ENCODE data around the gene TMED3.

TMED3 gene

GRCh38 chr15:79310985-79311900 lies at the start of gene TMED3:
TSS of gene TMED3 (plus strand) at chr15:79311112. CDS start at chr15:79311250, 138 bp downstream.
- peak; percentile 56 for DNase-seq (ENCODE audit: low read depth)

GRCh38 chr15:79261836-79262235 lies 49.1 kb upstream of the TMED3 start:
- DNase-seq (ENCODE audit: low read depth): no peak

- DNase-seq (ENCODE audit: low read depth): no peak
These were observed 45.7 kb upstream of the TMED3 start for GRCh38 chr15:79265167-79265566.

- no peak for DNase-seq (ENCODE audit: low read depth)
These were observed 44.8 kb upstream of the TMED3 start for GRCh38 chr15:79265987-79266579.

DNA sequence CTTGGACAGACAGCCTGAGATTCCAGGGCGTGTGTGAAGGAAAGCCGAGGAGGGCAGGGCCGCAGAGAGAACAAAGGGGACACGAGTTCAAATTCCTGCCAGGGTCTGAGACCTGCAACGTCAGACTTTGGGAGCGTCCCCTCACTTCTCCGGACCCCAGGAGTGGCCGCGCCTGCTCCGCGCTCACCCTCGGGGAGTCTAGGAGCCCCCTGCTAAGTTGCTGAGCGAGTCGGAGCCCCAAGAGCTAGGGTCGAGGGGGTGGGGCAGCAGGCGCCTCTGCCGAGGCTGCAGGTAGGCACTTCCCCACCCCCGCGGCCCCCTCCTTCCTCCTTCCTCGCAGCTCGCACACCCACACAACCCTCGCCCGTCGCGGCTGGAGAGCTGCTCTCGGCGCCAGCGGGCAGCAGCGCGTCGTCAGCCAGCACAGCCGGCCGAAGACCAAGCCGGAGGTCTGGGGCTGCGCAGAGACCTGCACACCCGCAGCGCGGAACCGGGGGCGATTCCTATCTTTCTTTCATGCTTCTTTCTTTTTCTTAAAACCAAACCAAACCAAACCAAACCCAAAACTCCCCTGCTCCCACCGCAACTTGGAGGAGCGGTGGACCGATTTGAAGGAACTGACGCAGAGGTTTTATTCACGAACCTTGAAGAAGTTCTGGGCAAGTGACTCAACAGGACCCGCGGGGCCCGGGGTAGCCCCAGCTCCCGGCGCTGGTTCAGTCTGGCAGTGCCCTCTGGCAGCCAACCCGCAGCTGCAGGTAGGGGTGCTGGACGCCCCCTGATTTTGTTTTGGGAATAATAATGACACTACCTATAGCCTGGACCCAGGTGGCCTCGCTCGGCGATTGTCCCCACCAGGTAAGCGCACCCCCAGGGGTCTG lies 28.3 kb upstream of the TMED3 start, which contains the start of gene ANKRD34C:
Gene ANKRD34C (plus strand): TSS at position 352 of the 881 bp plus-strand sequence. CDS start 10,563 bp downstream, outside the sequence.
- DNase-seq (ENCODE audit: low read depth): no peak

DNA sequence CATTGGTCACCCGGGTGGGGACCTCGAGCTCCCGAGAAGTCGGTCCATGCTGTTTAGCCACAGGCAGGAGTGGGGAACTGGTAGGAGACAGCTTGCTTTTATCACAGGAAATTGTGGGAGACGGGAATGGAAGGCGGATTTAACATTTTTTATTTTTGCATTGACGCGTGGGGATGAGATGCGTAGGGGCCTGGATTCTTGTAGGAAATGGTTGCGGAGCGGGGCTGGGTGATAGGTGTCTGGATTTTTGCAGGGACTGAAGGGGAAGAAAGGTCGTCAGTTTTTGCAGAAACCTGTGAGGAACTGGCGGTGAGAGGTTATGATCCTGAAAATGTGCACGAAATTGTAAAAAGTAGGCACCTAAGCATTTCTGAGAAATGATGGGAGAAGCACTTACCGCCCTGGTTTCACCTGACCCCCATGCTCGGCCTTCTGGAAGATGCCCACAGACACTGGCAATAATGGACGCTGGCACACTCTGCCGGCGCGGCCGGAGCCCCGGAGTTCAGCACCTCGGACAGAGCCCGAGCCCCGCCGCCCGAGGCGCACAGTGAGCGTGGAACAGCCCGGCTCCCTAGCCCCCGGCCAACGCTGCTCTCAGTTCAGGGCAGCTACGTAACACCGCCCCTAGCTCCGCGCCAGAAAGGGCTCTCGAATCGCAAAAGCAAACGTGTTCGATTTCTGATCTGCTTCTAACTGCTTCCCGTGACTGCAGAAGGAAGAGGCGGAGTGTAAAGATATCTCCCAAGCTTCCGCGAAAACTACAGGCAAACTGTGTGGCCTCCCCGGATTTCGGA lies 27.5 kb upstream of the TMED3 start:
- DNase-seq (ENCODE audit: low read depth): peak; percentile 5

DNA sequence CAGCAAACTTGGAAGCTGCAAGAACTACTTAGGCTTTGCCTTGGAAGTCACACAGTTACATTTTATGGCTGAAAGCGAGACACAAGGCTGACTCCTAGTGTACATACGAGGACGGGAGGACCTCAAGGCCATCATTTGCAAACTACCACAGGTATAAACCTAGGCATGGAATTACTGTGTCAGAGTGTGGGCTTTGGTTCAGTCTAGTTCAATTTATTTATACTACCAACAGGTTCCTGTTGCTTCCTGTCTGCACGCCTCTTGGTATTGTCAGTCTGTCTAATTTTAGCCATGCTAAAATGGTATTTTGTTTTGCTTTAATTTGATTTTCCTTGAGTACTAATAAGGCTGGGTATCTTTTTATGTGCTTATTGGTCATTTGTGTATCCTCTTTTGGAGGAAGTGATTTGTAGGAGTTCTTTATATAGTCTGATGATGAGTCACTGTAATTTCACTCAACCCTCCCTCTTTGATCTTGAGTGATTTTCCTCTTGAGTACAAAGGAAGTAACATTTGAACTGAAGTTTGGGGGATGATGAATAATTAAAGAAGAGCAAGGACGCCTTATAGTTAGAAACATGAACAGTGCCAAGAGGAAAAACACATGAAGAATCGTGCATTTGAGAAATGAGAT lies 20.2 kb upstream of the TMED3 start:
- DNase-seq (ENCODE audit: low read depth): no peak

DNA sequence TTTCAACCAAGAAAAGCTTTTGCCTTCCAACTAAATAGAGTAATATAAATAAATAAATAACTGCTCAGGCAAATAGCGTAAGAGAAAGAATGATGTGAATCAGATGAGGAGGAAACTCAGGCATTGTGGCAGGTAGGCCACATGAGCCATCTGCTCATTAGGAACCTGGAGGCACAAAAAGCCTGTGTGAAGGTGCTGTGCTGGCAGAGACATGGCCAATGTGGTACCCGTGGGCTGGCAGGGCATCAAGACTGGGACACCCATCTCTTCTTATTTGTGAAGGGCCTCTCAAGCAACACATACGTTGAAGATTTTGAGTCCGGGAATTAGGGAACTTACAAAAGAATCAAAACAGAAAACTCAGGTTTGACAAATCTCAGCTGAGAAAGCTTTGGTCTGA lies 18.9 kb upstream of the TMED3 start:
- DNase-seq (ENCODE audit: low read depth): no peak

- DNase-seq (ENCODE audit: low read depth): no peak
These were observed 16.8 kb upstream of the TMED3 start for GRCh38 chr15:79294075-79294474.

GRCh38 chr15:79296583-79296982 lies 14.3 kb upstream of the TMED3 start:
- no peak for DNase-seq (ENCODE audit: low read depth)

DNA sequence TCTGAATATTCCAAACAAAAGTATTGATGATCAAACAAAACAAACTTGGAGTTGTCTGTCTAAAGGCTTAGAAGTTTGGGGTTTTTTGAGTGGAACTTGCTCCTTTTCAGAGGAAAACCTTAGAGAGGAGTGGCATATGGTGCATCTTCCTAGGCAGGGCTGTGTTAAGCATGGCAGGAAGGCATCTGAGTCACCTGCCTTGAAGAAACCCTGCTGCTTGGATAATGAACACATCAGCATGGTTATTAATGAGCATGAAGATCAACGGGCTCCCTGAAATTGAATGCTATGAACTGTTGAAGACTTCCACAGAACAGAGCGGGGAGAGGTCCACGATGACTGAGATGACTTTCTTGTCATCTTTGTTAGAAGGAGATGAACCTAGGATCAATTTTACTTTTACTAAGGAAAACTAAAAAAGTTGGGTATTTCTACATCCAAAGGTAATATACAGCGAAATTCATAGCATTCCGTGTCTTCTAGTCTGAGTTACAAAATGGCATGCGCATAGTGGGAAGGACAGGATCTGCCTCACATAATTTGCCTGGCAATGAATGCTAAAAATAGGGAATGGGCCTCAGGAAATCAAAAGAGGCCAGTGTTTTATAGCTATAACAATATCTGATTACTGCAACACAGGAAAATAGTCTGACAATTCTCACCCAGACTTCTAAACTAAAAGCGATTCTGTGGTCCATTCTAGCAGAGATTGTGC lies 11.6 kb upstream of the TMED3 start:
- no peak for DNase-seq (ENCODE audit: low read depth)

GRCh38 chr15:79299841-79300235 lies 11.1 kb upstream of the TMED3 start:
- DNase-seq (ENCODE audit: low read depth): no peak

GRCh38 chr15:79307251-79307650 lies 3.7 kb upstream of the TMED3 start:
- DNase-seq (ENCODE audit: low read depth): no peak

GRCh38 chr15:79308874-79309273 lies 2.0 kb upstream of the TMED3 start:
- no peak for DNase-seq (ENCODE audit: low read depth)

- DNase-seq (ENCODE audit: low read depth): no peak
These were observed 314 bp upstream of the TMED3 start for GRCh38 chr15:79310612-79310984.

- no peak for DNase-seq (ENCODE audit: low read depth)
These were observed 1.1 kb downstream of the TMED3 start for GRCh38 chr15:79311901-79312553.

DNA sequence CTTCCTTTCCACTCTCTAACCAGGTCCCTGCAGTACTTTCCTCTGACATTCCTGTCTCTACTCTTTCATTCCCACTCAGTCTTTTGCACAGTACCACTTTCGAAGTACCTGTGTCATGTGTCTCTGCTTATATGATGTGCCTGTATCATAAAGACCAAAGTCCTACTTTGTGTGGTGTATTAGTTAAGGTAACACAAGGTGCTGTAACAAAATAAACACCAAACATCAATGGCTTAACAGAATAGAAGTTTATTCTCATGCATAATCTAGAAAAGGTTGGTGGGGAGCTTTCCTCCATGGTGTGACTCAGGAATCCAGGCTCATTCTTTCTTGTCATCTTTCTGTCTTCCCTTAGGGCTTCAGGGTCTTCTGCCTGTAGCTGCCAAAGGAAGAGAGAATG lies 3.3 kb downstream of the TMED3 start:
- DNase-seq (ENCODE audit: low read depth): no peak

- DNase-seq (ENCODE audit: low read depth): no peak
These were observed 3.9 kb downstream of the TMED3 start for GRCh38 chr15:79314811-79315210.

DNA sequence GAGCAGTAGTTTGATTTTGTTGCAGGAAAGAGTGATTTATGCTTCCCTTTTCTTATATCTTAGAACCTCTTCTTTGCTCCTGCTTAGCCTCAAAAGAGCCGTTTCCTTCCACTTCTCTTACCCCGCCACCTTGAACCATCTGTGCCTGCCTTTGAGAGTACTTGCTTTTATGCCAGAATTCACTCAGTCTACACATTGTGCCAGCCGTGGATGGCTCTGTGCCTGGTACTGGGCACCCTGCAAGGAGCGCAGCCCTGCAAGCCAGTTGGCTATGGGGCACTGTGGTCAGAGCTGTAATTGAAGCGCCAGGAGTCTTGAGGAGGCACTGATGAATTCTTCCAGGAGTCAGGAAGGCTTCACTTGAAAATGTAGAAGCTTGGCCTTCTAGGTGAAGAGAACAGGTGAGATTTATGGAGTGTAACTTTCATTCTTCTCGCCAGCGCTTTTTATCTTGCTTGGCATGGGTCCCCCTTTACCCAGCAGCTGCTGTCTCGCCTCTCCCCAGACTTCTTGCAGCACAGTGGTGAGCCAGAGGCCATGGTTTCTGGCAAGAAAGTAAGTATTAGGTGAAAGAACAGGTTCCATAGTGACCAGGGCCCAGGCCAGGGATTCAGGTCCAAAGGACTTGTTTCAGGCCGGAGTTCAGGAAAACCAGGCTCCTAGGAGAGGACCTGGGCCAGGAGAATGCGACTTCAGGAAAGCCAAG lies 4.9 kb downstream of the TMED3 start:
- no peak for DNase-seq (ENCODE audit: low read depth)
